ENCODE data around the gene ABCC1.
A peak's percentile ranks its signal among the peaks of the same experiment; 100 is the strongest.

DNA sequence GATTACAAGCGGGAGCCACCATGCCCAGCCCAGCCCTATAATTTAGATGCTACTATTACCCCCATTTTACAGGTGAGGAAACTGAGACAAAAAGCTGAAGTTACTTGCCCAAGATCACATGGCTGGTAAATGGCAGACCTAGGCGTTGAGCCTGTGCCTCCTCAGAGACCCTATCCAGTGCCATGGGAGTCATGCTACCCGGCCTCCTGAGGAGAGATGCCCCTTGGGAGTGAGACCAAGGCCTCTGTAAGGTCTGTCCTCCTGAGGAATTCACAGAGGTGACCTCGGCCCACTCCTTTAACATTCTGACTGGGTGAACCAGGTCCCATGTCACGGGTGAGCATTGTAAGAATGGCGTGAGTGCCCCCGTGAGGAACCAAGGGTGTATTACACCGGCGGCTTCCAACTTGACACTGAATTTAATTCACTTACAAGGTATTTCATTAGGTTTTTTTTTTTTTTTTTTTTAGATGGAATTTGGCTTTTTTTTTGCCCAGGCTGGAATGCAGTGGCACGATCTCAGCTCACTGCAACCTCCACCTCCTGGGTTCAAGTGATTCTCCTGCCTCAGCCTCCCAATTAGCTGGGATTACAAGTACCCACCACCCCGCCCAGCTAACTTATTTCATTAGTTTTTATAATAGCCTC, 178.2 kb downstream of the ABCC1 start:
- no peak for TF ChIP-seq POLR2A (IDR thresholded peaks at IDR 0.05)
- TF ChIP-seq, protein P1, sequence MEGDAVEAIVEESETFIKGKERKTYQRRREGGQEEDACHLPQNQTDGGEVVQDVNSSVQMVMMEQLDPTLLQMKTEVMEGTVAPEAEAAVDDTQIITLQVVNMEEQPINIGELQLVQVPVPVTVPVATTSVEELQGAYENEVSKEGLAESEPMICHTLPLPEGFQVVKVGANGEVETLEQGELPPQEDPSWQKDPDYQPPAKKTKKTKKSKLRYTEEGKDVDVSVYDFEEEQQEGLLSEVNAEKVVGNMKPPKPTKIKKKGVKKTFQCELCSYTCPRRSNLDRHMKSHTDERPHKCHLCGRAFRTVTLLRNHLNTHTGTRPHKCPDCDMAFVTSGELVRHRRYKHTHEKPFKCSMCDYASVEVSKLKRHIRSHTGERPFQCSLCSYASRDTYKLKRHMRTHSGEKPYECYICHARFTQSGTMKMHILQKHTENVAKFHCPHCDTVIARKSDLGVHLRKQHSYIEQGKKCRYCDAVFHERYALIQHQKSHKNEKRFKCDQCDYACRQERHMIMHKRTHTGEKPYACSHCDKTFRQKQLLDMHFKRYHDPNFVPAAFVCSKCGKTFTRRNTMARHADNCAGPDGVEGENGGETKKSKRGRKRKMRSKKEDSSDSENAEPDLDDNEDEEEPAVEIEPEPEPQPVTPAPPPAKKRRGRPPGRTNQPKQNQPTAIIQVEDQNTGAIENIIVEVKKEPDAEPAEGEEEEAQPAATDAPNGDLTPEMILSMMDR (IDR thresholded peaks at IDR 0.05): peak; percentile 87 to 91 (median 89)

Data from Peyer's patch (tissue), 4 donors.